ENCODE data around the gene PLXNA4. TPM values are rescaled to one million over a fixed set of nuclear protein-coding genes. Genes with fewer than 3 reads are reported as not detected.
A peak's percentile ranks its signal among the peaks of the same experiment; 100 is the strongest.

The PLXNA4 gene
- total and polyA plus RNA-seq, 3 donors from 2014 or later = 3.4 to 5.5 (median 3.8) TPM

GRCh38 chr7:132578826-132579225 is 2.6 kb upstream of the PLXNA4 start:
- DNase-seq = no peak
- H3K9me3 ChIP-seq = no peaks in the 10 kb centered on the region
- H3K4me1 ChIP-seq = peaks cover 16% of the 10 kb centered on the region
- intact Hi-C loops (cut with DNase I; ENCODE audit: low total_unique reads) = loop anchor here (5.0 kb wide), 1 partner anchor 257 kb away; no protein-coding TSS in a partner anchor
- TF ChIP-seq CTCF (IDR thresholded peaks at IDR 0.05) (no peak), POLR2A (IDR thresholded peaks at IDR 0.05) (no peak)
- WGBS, 2 donors = 96 to 97% methylated on average over 3 of the region's 3 CpGs
- no peak overlapping the region for H3K27ac ChIP-seq
- no peaks in the 10 kb centered on the region for H3K36me3 ChIP-seq (ENCODE audit: low read depth, missing control alignments)
- no peak overlapping the region for H3K4me3 ChIP-seq
- no peaks in the 10 kb centered on the region for H3K27me3 ChIP-seq

- H3K4me1 ChIP-seq = peaks cover 16% of the 10 kb centered on the region
- H3K27me3 ChIP-seq = no peaks in the 10 kb centered on the region
- 59 to 80% methylated on average over 3 of the region's 3 CpGs for WGBS, 2 donors
- intact Hi-C loops (cut with DNase I; ENCODE audit: low total_unique reads) = loop anchor here (5.0 kb wide), 1 partner anchor 256 kb away; no protein-coding TSS in a partner anchor
- H3K9me3 ChIP-seq = no peaks in the 10 kb centered on the region
- H3K36me3 ChIP-seq (ENCODE audit: low read depth, missing control alignments) = no peaks in the 10 kb centered on the region
- DNase-seq = no peak
- H3K27ac ChIP-seq = no peak overlapping the region
- no peak for TF ChIP-seq CTCF (IDR thresholded peaks at IDR 0.05)
- no peak overlapping the region for H3K4me3 ChIP-seq
Observed at GRCh38 chr7:132578050-132578370, 1.7 kb upstream of the PLXNA4 start.

GRCh38 chr7:132577206-132578049 is 1.2 kb upstream of the PLXNA4 start:
- Histone ChIP-seq H3K4me1 (peaks cover 16% of the 10 kb centered on the region), H3K27me3 (no peaks in the 10 kb centered on the region), H3K36me3 (ENCODE audit: low read depth, missing control alignments) (no peaks in the 10 kb centered on the region), H3K4me3 (peak overlapping the region; percentile 32 to 45), H3K27ac (no peak overlapping the region), H3K9me3 (no peaks in the 10 kb centered on the region)
- intact Hi-C loops (cut with DNase I; ENCODE audit: low total_unique reads) = loop anchor here (5.0 kb wide), 1 partner anchor 255 kb away; no protein-coding TSS in a partner anchor
- 11 to 20% methylated on average over 1 to 56 of the region's 65 CpGs for WGBS, 2 donors
- TF ChIP-seq CTCF (IDR thresholded peaks at IDR 0.05) = peak in 1 of 3 experiments; percentile 21
- no peak for TF ChIP-seq POLR2A (IDR thresholded peaks at IDR 0.05)
- peak; percentile 80 for DNase-seq

GRCh38 chr7:132576721-132577085 is 433 bp upstream of the PLXNA4 start:
- no peaks in the 10 kb centered on the region for H3K36me3 ChIP-seq (ENCODE audit: low read depth, missing control alignments)
- peaks cover 16% of the 10 kb centered on the region for H3K4me1 ChIP-seq
- TF ChIP-seq CTCF (IDR thresholded peaks at IDR 0.05) (no peak), POLR2A (IDR thresholded peaks at IDR 0.05) (no peak)
- 2% methylated on average over 50 of the region's 55 CpGs; no CpG with 5 or more reads in 1 of the 2 donors for WGBS, 2 donors
- no peak overlapping the region for H3K27ac ChIP-seq
- intact Hi-C loops (cut with DNase I; ENCODE audit: low total_unique reads) = loop anchor here (5.0 kb wide), 1 partner anchor 254 kb away; no protein-coding TSS in a partner anchor
- peak overlapping the region; percentile 42 to 46 for H3K4me3 ChIP-seq
- no peaks in the 10 kb centered on the region for H3K27me3 ChIP-seq
- no peaks in the 10 kb centered on the region for H3K9me3 ChIP-seq
- no peak for DNase-seq
